ENCODE measurements around the gene CACNA2D3.

DNA sequence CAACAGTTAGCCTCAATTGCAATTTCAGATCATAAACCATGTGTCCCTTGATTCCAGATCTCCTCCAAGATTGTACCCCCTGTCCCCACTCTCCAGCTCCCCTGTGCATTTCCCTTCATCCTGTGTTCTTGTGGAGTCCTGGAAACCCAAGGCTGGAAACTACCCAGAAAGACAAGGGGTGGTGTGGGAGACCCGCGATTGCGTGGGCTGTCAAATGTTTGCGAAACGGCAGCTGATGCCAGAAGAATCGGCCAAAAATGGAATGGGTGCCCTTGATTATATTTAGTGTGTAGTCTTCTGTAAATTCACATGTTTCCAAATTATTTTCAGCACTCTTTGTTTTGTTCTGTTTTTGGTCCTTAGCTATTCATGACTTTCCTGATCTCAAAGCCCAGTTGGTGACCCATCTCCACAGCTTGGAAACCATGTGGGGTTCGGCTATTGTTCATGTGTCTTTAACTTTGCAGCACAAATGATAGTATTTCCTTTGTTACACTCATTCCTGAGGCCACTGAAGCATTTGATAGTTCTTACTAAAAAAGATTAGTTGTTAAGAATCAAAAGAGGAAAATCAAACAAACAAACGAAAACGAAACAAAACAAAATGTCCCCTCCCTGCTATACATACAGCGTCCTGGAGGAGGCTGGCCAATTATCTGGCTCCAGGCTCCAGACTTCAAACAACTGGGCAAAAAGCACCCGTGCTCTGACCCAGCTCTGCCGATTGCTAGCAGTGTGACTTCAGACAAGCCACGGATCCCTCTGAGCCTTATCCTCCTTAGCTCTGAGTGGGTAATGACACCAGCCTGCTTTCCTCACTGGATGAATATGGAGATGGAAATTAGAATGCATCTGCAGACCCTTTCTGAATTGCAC, 120.9 kb downstream of the CACNA2D3 start:
- TF ChIP-seq POLR2AphosphoS5 (IDR thresholded peaks at IDR 0.05; ENCODE audit: insufficient read depth in 1 of 2, low read depth in 1 of 2): no peak
- TF ChIP-seq, protein P1, sequence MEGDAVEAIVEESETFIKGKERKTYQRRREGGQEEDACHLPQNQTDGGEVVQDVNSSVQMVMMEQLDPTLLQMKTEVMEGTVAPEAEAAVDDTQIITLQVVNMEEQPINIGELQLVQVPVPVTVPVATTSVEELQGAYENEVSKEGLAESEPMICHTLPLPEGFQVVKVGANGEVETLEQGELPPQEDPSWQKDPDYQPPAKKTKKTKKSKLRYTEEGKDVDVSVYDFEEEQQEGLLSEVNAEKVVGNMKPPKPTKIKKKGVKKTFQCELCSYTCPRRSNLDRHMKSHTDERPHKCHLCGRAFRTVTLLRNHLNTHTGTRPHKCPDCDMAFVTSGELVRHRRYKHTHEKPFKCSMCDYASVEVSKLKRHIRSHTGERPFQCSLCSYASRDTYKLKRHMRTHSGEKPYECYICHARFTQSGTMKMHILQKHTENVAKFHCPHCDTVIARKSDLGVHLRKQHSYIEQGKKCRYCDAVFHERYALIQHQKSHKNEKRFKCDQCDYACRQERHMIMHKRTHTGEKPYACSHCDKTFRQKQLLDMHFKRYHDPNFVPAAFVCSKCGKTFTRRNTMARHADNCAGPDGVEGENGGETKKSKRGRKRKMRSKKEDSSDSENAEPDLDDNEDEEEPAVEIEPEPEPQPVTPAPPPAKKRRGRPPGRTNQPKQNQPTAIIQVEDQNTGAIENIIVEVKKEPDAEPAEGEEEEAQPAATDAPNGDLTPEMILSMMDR (IDR thresholded peaks at IDR 0.05): no peak
- no peak for TF ChIP-seq POLR2A (IDR thresholded peaks at IDR 0.05)
